Measurements from ENCODE around the gene LACTB. TPM values are rescaled to one million over a fixed set of nuclear protein-coding genes. Genes with fewer than 3 reads are reported as not detected.

Gene LACTB
- total and polyA plus RNA-seq, 2 donors, result 12.7 to 22.3 TPM

DNA sequence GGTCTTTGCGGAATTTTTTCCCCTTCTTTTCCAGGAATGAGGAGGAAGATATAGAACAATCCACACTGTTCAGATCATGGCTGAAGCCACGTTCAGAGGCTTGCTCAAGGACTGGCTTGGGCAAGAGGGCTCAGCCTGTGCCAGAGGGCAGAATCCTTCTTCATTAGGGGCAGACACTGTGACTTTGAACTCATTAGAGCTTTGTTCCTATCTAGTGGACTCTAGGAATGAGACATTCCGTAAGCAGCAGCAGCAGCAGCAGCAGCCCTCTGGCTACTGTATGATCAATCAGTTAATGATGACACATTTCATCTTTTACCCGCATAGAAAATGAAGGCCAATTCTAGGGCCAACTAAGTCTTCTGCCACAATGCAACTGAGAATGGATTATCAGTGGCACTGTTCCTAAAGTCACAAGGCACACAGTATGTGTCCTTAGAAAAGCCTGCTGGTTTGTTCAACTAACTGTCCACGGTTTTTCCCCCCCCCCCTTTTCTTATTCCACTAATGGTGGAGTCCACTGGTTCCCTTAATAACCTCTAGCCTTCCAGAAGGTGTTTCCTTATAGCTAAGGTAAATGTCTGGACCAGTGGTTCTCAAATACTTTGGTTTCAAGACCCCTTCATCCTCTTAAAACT is 66.0 kb downstream of the LACTB start:
- H3K9me3 ChIP-seq (ENCODE audit: control insufficient read depth in 2 of 2, insufficient read depth in 1 of 2, low read length in 1 of 2), result no peaks in the 10 kb centered on the region
- H3K27me3 ChIP-seq (ENCODE audit: control insufficient read depth in 2 of 2, insufficient read depth in 1 of 2, low read length in 1 of 2), result no peaks in the 10 kb centered on the region
- no peak for DNase-seq (ENCODE audit: low read depth in 6 of 9, low spot score in 9 of 9)
- H3K4me3 ChIP-seq (ENCODE audit: low read length in 2 of 2), result no peak overlapping the region
- WGBS, result 93% methylated on average over 5 of the region's 5 CpGs
- H3K36me3 ChIP-seq (ENCODE audit: control insufficient read depth in 2 of 2, insufficient read depth in 2 of 2, low read length in 1 of 2), result no peaks in the 10 kb centered on the region
- H3K27ac ChIP-seq (ENCODE audit: low read depth in 1 of 2, low read length in 1 of 2), result no peak overlapping the region
- H3K4me1 ChIP-seq (ENCODE audit: control insufficient read depth in 2 of 2, insufficient read depth in 2 of 2, low read length in 2 of 2), result peaks cover 16 to 21% of the 10 kb centered on the region in 2 donors

DNA sequence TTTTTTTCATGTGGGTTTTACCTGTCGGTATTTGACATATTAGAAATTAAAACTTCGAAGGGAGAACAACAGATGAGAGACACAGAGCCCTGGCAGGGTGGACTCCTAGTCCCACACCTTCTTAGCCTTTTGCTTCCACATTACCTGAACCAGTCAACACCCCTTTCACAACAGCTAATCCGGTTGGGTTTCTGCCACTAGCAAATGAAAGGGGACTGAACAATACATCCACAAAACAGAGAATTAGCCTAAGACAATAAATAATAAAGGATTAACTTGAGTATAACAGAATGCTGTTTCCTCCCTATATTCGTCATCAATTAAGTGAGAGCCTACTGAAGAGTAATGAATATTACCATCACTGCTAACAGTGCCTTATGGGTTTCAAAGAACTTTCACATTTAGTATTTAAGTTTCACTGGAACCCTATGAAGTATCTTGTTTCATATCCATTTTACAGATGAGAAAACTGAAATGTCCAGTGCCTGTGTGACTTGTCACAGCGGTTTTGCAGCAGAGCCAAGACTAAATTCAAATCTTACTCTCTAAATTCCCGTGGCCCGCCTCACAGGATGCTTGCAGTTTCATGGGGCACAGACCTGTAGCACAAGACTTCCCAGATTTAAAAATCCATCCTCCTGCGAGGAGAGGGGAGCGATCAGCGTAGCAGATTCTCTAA is 66.7 kb downstream of the LACTB start:
- Histone ChIP-seq H3K4me3 (ENCODE audit: low read length in 2 of 2) (peak overlapping the region; percentile 81 to 87), H3K27me3 (ENCODE audit: control insufficient read depth in 2 of 2, insufficient read depth in 1 of 2, low read length in 1 of 2) (no peaks in the 10 kb centered on the region), H3K36me3 (ENCODE audit: control insufficient read depth in 2 of 2, insufficient read depth in 2 of 2, low read length in 1 of 2) (no peaks in the 10 kb centered on the region), H3K4me1 (ENCODE audit: control insufficient read depth in 2 of 2, insufficient read depth in 2 of 2, low read length in 2 of 2) (peaks cover 21 to 28% of the 10 kb centered on the region in 2 donors), H3K9me3 (ENCODE audit: control insufficient read depth in 2 of 2, insufficient read depth in 1 of 2, low read length in 1 of 2) (no peaks in the 10 kb centered on the region), H3K27ac (ENCODE audit: low read depth in 1 of 2, low read length in 1 of 2) (no peak overlapping the region)
- DNase-seq (ENCODE audit: low read depth in 6 of 9, low spot score in 9 of 9), result no peak
- WGBS, result 47% methylated on average over 10 of the region's 10 CpGs

- no peaks in the 10 kb centered on the region for H3K36me3 ChIP-seq (ENCODE audit: control insufficient read depth in 2 of 2, insufficient read depth in 2 of 2, low read length in 1 of 2)
- peaks cover 24 to 33% of the 10 kb centered on the region in 2 donors for H3K4me1 ChIP-seq (ENCODE audit: control insufficient read depth in 2 of 2, insufficient read depth in 2 of 2, low read length in 2 of 2)
- H3K27me3 ChIP-seq (ENCODE audit: control insufficient read depth in 2 of 2, insufficient read depth in 1 of 2, low read length in 1 of 2), result no peaks in the 10 kb centered on the region
- H3K4me3 ChIP-seq (ENCODE audit: low read length in 2 of 2), result peak within 1 kb of the TSS; percentile 81 to 87
- peak; percentile 70 to 95 (median 88) for DNase-seq (ENCODE audit: low read depth in 6 of 9, low spot score in 9 of 9)
- WGBS, result under 1% methylated on average over 77 of the region's 77 CpGs
- H3K27ac ChIP-seq (ENCODE audit: low read depth in 1 of 2, low read length in 1 of 2), result peak within 1 kb of the TSS; percentile 80 to 96
- H3K9me3 ChIP-seq (ENCODE audit: control insufficient read depth in 2 of 2, insufficient read depth in 1 of 2, low read length in 1 of 2), result no peaks in the 10 kb centered on the region
Observed at GRCh38 chr15:63188926-63189871, 67.5 kb downstream of the LACTB start, which contains the start of gene RAB8B. Gene RAB8B (plus strand): TSS chr15:63189606. CDS start chr15:63189625, 19 bp downstream.

GRCh38 chr15:63189941-63190768 is 68.5 kb downstream of the LACTB start:
- 5% methylated on average over 10 of the region's 10 CpGs for WGBS
- Histone ChIP-seq H3K27ac (ENCODE audit: low read depth in 1 of 2, low read length in 1 of 2) (peak overlapping the region; percentile 80 to 96), H3K4me1 (ENCODE audit: control insufficient read depth in 2 of 2, insufficient read depth in 2 of 2, low read length in 2 of 2) (peaks cover 28 to 36% of the 10 kb centered on the region in 2 donors), H3K27me3 (ENCODE audit: control insufficient read depth in 2 of 2, insufficient read depth in 1 of 2, low read length in 1 of 2) (no peaks in the 10 kb centered on the region), H3K9me3 (ENCODE audit: control insufficient read depth in 2 of 2, insufficient read depth in 1 of 2, low read length in 1 of 2) (no peaks in the 10 kb centered on the region), H3K4me3 (ENCODE audit: low read length in 2 of 2) (peak overlapping the region; percentile 81 to 87), H3K36me3 (ENCODE audit: control insufficient read depth in 2 of 2, insufficient read depth in 2 of 2, low read length in 1 of 2) (no peaks in the 10 kb centered on the region)
- peak in 2 of 9 donors; percentile 15 to 52 for DNase-seq (ENCODE audit: low read depth in 6 of 9, low spot score in 9 of 9)

GRCh38 chr15:63190769-63191649 is 69.3 kb downstream of the LACTB start:
- WGBS, result 50% methylated on average over 3 of the region's 3 CpGs
- H3K36me3 ChIP-seq (ENCODE audit: control insufficient read depth in 2 of 2, insufficient read depth in 2 of 2, low read length in 1 of 2), result no peaks in the 10 kb centered on the region
- no peak for DNase-seq (ENCODE audit: low read depth in 6 of 9, low spot score in 9 of 9)
- H3K4me1 ChIP-seq (ENCODE audit: control insufficient read depth in 2 of 2, insufficient read depth in 2 of 2, low read length in 2 of 2), result peaks cover 33 to 44% of the 10 kb centered on the region in 2 donors
- peak overlapping the region; percentile 81 to 87 for H3K4me3 ChIP-seq (ENCODE audit: low read length in 2 of 2)
- no peaks in the 10 kb centered on the region for H3K9me3 ChIP-seq (ENCODE audit: control insufficient read depth in 2 of 2, insufficient read depth in 1 of 2, low read length in 1 of 2)
- H3K27ac ChIP-seq (ENCODE audit: low read depth in 1 of 2, low read length in 1 of 2), result peak overlapping the region in 1 of 2 donors; percentile 96
- no peaks in the 10 kb centered on the region for H3K27me3 ChIP-seq (ENCODE audit: control insufficient read depth in 2 of 2, insufficient read depth in 1 of 2, low read length in 1 of 2)

Other genes starting within 250 kb of the LACTB start
- 22.9 TPM for gene TPM1, start 79.1 kb upstream of the LACTB start, total RNA-seq
- gene TPM1, start 79.1 kb upstream of the LACTB start, polyA plus RNA-seq, result 145 TPM
- 124 TPM for gene RPS27L, start 35.6 kb downstream of the LACTB start, total RNA-seq
- 181 TPM for gene RPS27L, start 35.6 kb downstream of the LACTB start, polyA plus RNA-seq
- 63.9 TPM for gene RAB8B, start 67.7 kb downstream of the LACTB start, total RNA-seq
- gene RAB8B, start 67.7 kb downstream of the LACTB start, polyA plus RNA-seq, result 28.5 TPM
- gene APH1B, start 155.7 kb downstream of the LACTB start, total RNA-seq, result 11.0 TPM
- 9.5 TPM for gene APH1B, start 155.7 kb downstream of the LACTB start, polyA plus RNA-seq